ENCODE results near the gene MBNL2. TPM values are rescaled to one million over a fixed set of nuclear protein-coding genes. Genes with fewer than 3 reads are reported as not detected.

Gene MBNL2
- total RNA-seq, 2 experiments from 2014 or later = 2.7 to 7.4 TPM

GRCh38 chr13:97275776-97276501, 53.8 kb downstream of the MBNL2 start:
- Histone ChIP-seq H3K4me3 (ENCODE audit: low read depth, low read length, poor library complexity, severe bottlenecking) (no peak overlapping the region), H3K4me1 (ENCODE audit: insufficient read depth, low read length, poor library complexity, severe bottlenecking) (no peaks in the 10 kb centered on the region), H3K9me2 (ENCODE audit: insufficient read depth, low read length) (no peaks in the 10 kb centered on the region), H4K20me1 (ENCODE audit: insufficient read depth, low read length) (no peaks in the 10 kb centered on the region), H3K27ac (ENCODE audit: low read depth, low read length, poor library complexity, severe bottlenecking) (no peak overlapping the region), H2AFZ (ENCODE audit: low read length) (no peak overlapping the region), H3K79me2 (ENCODE audit: insufficient read depth, low read depth, low read length) (no peaks in the 10 kb centered on the region), H3K36me3 (ENCODE audit: insufficient read depth, low read length) (peaks cover 5% of the 10 kb centered on the region; the same call in 1 of the 2 replicates), H3K4me2 (ENCODE audit: low read length) (no peak overlapping the region), H3K9me3 (ENCODE audit: low read length) (no peaks in the 10 kb centered on the region)
- intact Hi-C loops (cut with micrococcal nuclease; ENCODE audit: unreplicated experiment) = no loop called here
- ChIA-PET POLR2A (no interaction called here), CTCF (ENCODE audit: unreplicated experiment) (no interaction called here)
- TF ChIP-seq EZH2phosphoT487 (IDR thresholded peaks at IDR 0.05; ENCODE audit: borderline replicate concordance, low read depth, low read length) = no peak
- no peak for TF ChIP-seq CTCF (conservative IDR thresholded peaks at IDR 0.05; ENCODE audit: low read length)
- DNase-seq (ENCODE audit: low spot score) = no peak
- BruUV-seq (replicated peaks) = TSS peak; percentile 44

- intact Hi-C loops (cut with micrococcal nuclease; ENCODE audit: unreplicated experiment) = no loop called here
- peaks cover 5% of the 10 kb centered on the region; the same call in 1 of the 2 replicates for H3K36me3 ChIP-seq (ENCODE audit: insufficient read depth, low read length)
- BruUV-seq (replicated peaks) = no TSS peak
- H4K20me1 ChIP-seq (ENCODE audit: insufficient read depth, low read length) = no peaks in the 10 kb centered on the region
- TF ChIP-seq CTCF (conservative IDR thresholded peaks at IDR 0.05; ENCODE audit: low read length) = no peak
- TF ChIP-seq EZH2phosphoT487 (IDR thresholded peaks at IDR 0.05; ENCODE audit: borderline replicate concordance, low read depth, low read length) = no peak
- H3K4me2 ChIP-seq (ENCODE audit: low read length) = no peak overlapping the region
- ChIA-PET POLR2A (no interaction called here), CTCF (ENCODE audit: unreplicated experiment) (no interaction called here)
- no peaks in the 10 kb centered on the region for H3K9me3 ChIP-seq (ENCODE audit: low read length)
- H3K9me2 ChIP-seq (ENCODE audit: insufficient read depth, low read length) = no peaks in the 10 kb centered on the region
- H2AFZ ChIP-seq (ENCODE audit: low read length) = no peak overlapping the region
- H3K27ac ChIP-seq (ENCODE audit: low read depth, low read length, poor library complexity, severe bottlenecking) = no peak overlapping the region
- no peak overlapping the region for H3K4me3 ChIP-seq (ENCODE audit: low read depth, low read length, poor library complexity, severe bottlenecking)
- DNase-seq (ENCODE audit: low spot score) = no peak
- no peaks in the 10 kb centered on the region for H3K4me1 ChIP-seq (ENCODE audit: insufficient read depth, low read length, poor library complexity, severe bottlenecking)
- no peaks in the 10 kb centered on the region for H3K79me2 ChIP-seq (ENCODE audit: insufficient read depth, low read depth, low read length)
Observed at GRCh38 chr13:97276862-97277269, 54.7 kb downstream of the MBNL2 start.

All from OCI-LY7 (cell line).